K562 (cell line): ENCODE measurements around the gene ZFY. TPM values are rescaled to one million over a fixed set of nuclear protein-coding genes. Genes with fewer than 3 reads are reported as not detected.

Experiments used
- ATAC-seq: fragments of 200-7000 bp; cut with Tn5 transposase; 3 replicates; pipeline ENCODE4 v1.9.1; 2020; ENCODE audit warnings: moderate library complexity
- BruUV-seq: library from RNA; stranded (reverse); fragments of 400-500 nt; replicated peaks from 2 replicates; lab custom pipeline; 2021; lab: Mats Ljungman, UMichigan
- CTCF ChIA-PET: fragments of 300-600 bp; formaldehyde crosslinking; extraction: SDS; loops from one replicate; lab custom pipeline; 2021; ENCODE audit warnings: low intra/inter-chr PET ratio; lab: Yijun Ruan, JAX
- POLR2A ChIA-PET: fragments of 300-600, 350-650 bp; sonication (Branson Sonifier 250); formaldehyde crosslinking; extraction: SDS; loops from one replicate; lab custom pipeline; 2021; ENCODE audit warnings: antibody characterized with exemption, inconsistent platforms; lab: Yijun Ruan, JAX
- DNase-seq, 4 experiments: peaks; one replicate each; pipeline versions ENCODE4 v3.0.0 to v3.0.0-alpha.2; 2011 to 2018; ENCODE audit warnings: low spot score in 3 of 4, mixed read lengths in 3 of 4; ENCODE audit errors: extremely low read depth in 1 of 4
- FAIRE-seq: peaks from 2 replicates; lab custom pipeline; 2011; peaks lifted over from hg19 to GRCh38; lab: Jason Lieb, UNC
- H2AFZ ChIP-seq: 2 replicates; pipeline ENCODE4 v1.6.0; 2011; ENCODE audit warnings: low read depth, low read length, control low read depth, inconsistent platforms
- H3K27ac ChIP-seq: fragments of 200-600 bp; 3 replicates; pipeline ENCODE4 v1.8.0; 2011; ENCODE audit warnings: low read depth, mild to moderate bottlenecking, control low read depth, inconsistent platforms, low read length, moderate library complexity, mixed read lengths; ENCODE audit errors: extremely low read depth
- H3K27me3 ChIP-seq, 2 experiments: fragments of 300-600 bp in 1 of 2; 2 replicates in 1 of 2; 3 replicates in 1 of 2; pipeline versions ENCODE4 v1.6.0 to v1.8.0; 2011; ENCODE audit warnings: inconsistent platforms in 2 of 2, low read length in 2 of 2, mild to moderate bottlenecking in 1 of 2, mixed read lengths in 1 of 2, moderate library complexity in 1 of 2; ENCODE audit not compliant: control insufficient read depth in 2 of 2, insufficient read depth in 2 of 2
- H3K36me3 ChIP-seq: fragments of 300-600 bp; 3 replicates; pipeline ENCODE4 v1.8.0; 2011; ENCODE audit warnings: mild to moderate bottlenecking, low read length, inconsistent platforms; ENCODE audit not compliant: control insufficient read depth, insufficient read depth
- H3K4me1 ChIP-seq, 2 experiments: fragments of 200-600 bp in 1 of 2; replicated peaks in 1 of 2; 2 replicates in 1 of 2; 3 replicates in 1 of 2; pipeline versions ENCODE4 v1.5.1 to v1.8.0; 2011; ENCODE audit warnings: inconsistent platforms in 2 of 2, low read length in 2 of 2, mild to moderate bottlenecking in 1 of 2, mixed read lengths in 1 of 2, moderate library complexity in 1 of 2; ENCODE audit not compliant: control insufficient read depth in 2 of 2, insufficient read depth in 2 of 2
- H3K4me2 ChIP-seq: 2 replicates; pipeline ENCODE4 v1.6.1; 2011; ENCODE audit warnings: low read length, control low read depth, inconsistent platforms, mixed read lengths; ENCODE audit not compliant: insufficient read depth
- H3K4me3 ChIP-seq: fragments of 200-600 bp; sonication (generic), shearing (Covaris generic); 2 replicates; pipeline ENCODE4 v1.5.1; 2016; ENCODE audit warnings: control low read depth, inconsistent platforms
- H3K79me2 ChIP-seq: fragments of 200-600 bp; 3 replicates; pipeline ENCODE4 v1.8.0; 2011; ENCODE audit warnings: low read length, inconsistent platforms; ENCODE audit not compliant: control insufficient read depth, insufficient read depth
- H3K9ac ChIP-seq, 2 experiments: 2 replicates each; pipeline versions ENCODE4 v1.6.0 to v1.6.1; 2011; ENCODE audit warnings: low read depth in 2 of 2, low read length in 2 of 2, control low read depth in 1 of 2, inconsistent platforms in 1 of 2, mild to moderate bottlenecking in 1 of 2, mixed read lengths in 1 of 2; ENCODE audit not compliant: insufficient read depth in 1 of 2
- H3K9me1 ChIP-seq: one replicate; pipeline ENCODE4 v1.6.0; 2011; ENCODE audit warnings: inconsistent platforms, mild to moderate bottlenecking, low read length, moderate library complexity; ENCODE audit not compliant: control insufficient read depth, insufficient read depth
- H3K9me3 ChIP-seq: replicated peaks from 2 replicates; pipeline ENCODE4 v1.5.1; 2011; ENCODE audit warnings: low read depth, low read length, inconsistent platforms; ENCODE audit not compliant: control insufficient read depth, insufficient read depth
- H4K20me1 ChIP-seq: replicated peaks from 2 replicates; pipeline ENCODE4 v1.6.1; 2011; ENCODE audit warnings: low read length, inconsistent platforms, mixed read lengths; ENCODE audit not compliant: control insufficient read depth, insufficient read depth
- BACH1 ChIP-seq: fragments of 200-800 bp; sonication (Bioruptor generic); IDR thresholded peaks from 2 replicates; pipeline ENCODE4 v1.6.1; 2016; ENCODE audit warnings: missing genetic modification characterization, missing compliant biosample characterization
- ELF2 ChIP-seq: fragments of 250-450 bp; sonication (Bioruptor Pico); IDR thresholded peaks from 2 replicates; pipeline ENCODE4 v1.5.0; 2021; ENCODE audit warnings: mild to moderate bottlenecking
- HNRNPLL ChIP-seq: fragments of 200-400 bp; formaldehyde crosslinking; IDR thresholded peaks from 2 replicates; pipeline ENCODE4 v1.6.1; 2017; ENCODE audit warnings: low read length, low read depth, mild to moderate bottlenecking; ENCODE audit not compliant: poor library complexity, severe bottlenecking
- KAT7 ChIP-seq: sonication (generic); formaldehyde crosslinking; IDR thresholded peaks from 2 replicates; pipeline ENCODE4 v1.8.0; 2022; ENCODE audit warnings: missing genetic modification reagents, mild to moderate bottlenecking, borderline replicate concordance
- REST ChIP-seq, 2 experiments: fragments of 450-650 bp; formaldehyde crosslinking in 1 of 2; IDR thresholded peaks; 2 replicates each; pipeline versions ENCODE4 v1.4.0 to v1.6.1; 2014 to 2020; ENCODE audit warnings: mild to moderate bottlenecking in 2 of 2, borderline replicate concordance in 1 of 2, low read depth in 1 of 2
- SLC30A9 ChIP-seq: fragments of 250-450 bp; sonication (Bioruptor Pico); IDR thresholded peaks from 2 replicates; pipeline ENCODE4 v1.8.0; 2022; ENCODE audit warnings: mild to moderate bottlenecking, moderate library complexity
- ZNF316 ChIP-seq: fragments of 450-650 bp; IDR thresholded peaks from 2 replicates; pipeline ENCODE4 v1.6.1; 2016
- ZNF592 ChIP-seq: fragments of 450-650 bp; IDR thresholded peaks from 2 replicates; pipeline ENCODE4 v1.6.1; 2017; ENCODE audit warnings: antibody characterized with exemption, mild to moderate bottlenecking
- in situ Hi-C: fragments of 300-500 bp; cut with MboI; formaldehyde crosslinking; loops from 4 replicates; pipeline ENCODE4 v1.15.0; 2018; ENCODE audit warnings: inconsistent platforms, mixed read lengths
- intact Hi-C: fragments of 100-400 bp; cut with micrococcal nuclease; formaldehyde crosslinking; loops from 2 replicates; pipeline ENCODE4 v1.14.2; 2022
- polyA plus RNA-seq, 8 experiments: library from polyadenylated mRNA; depleted of rRNA in 4 of 8; stranded (reverse) in 5 of 8; unstranded in 3 of 8; fragments of >200 nt; fragmentation: Nextera tagmentation in 2 of 8; fragmentation: Illumina TruSeq in 1 of 8; extraction: Ambion mirVana in 2 of 8; extraction: Trizol in 1 of 8; gene quantifications; 2 replicates each; pipeline versions ENCODE4 v1.2.1 to v1.2.3, GENCODE V29; 2011 to 2014; ENCODE audit warnings: inconsistent platforms in 1 of 8, missing spikeins in 1 of 8
- total RNA-seq, 7 experiments: library from RNA; depleted of rRNA in 6 of 7; stranded (reverse); fragments of >200 nt in 6 of 7; fragmentation: Illumina TruSeq in 2 of 7; extraction: Trizol in 2 of 7; gene quantifications; 2 replicates each; pipeline versions ENCODE4 v1.2.1 to v1.2.3, GENCODE V29; 2011 to 2021; ENCODE audit warnings: low replicate concordance in 1 of 7

ZFY gene
- total and polyA plus RNA-seq, 9 of the 15 experiments (the other 6 are each of a cell fraction or from before 2014, with no cell fraction given), result not detected

GRCh38 chrY:3007967-3008366 is 72.8 kb downstream of the ZFY start:
- H3K9me1 ChIP-seq, result no peaks in the 10 kb centered on the region
- H3K4me2 ChIP-seq, result no peak overlapping the region
- H3K4me3 ChIP-seq, result no peak overlapping the region
- no peaks in the 10 kb centered on the region for H4K20me1 ChIP-seq
- DNase-seq (no peak), ATAC-seq (no peak), FAIRE-seq (no peak)
- H3K27ac ChIP-seq, result no peak overlapping the region
- TF ChIP-seq REST (IDR thresholded peaks at IDR 0.05; ENCODE audit: borderline replicate concordance), result no peak
- TF ChIP-seq REST (CRISPR knock-in tag; IDR thresholded peaks at IDR 0.05; ENCODE audit: low read depth), result no peak
- no peak for TF ChIP-seq ZNF592
- TF ChIP-seq KAT7 (CRISPR knock-in tag), result no peak
- no peak for TF ChIP-seq BACH1 (tag)
- no peak for TF ChIP-seq ZNF316
- no peak for TF ChIP-seq HNRNPLL
- no peak for TF ChIP-seq ELF2 (CRISPR knock-in tag)
- no peak for TF ChIP-seq SLC30A9 (CRISPR knock-in tag)
- no peaks in the 10 kb centered on the region for H3K9me3 ChIP-seq
- CTCF ChIA-PET, result no interaction called here
- H3K27me3 ChIP-seq, result no peaks in the 10 kb centered on the region
- no peaks in the 10 kb centered on the region for H3K79me2 ChIP-seq
- BruUV-seq, result no TSS peak
- H3K36me3 ChIP-seq, result no peaks in the 10 kb centered on the region
- H2AFZ ChIP-seq, result no peak overlapping the region
- H3K4me1 ChIP-seq, result no peaks in the 10 kb centered on the region
- H3K9ac ChIP-seq, result no peak overlapping the region
- intact Hi-C loops, result no loop called here
- in situ Hi-C loops, result no loop called here
- POLR2A ChIA-PET, result no interaction called here
